Measurements from ENCODE around the gene KCTD15. TPM values are rescaled to one million over a fixed set of nuclear protein-coding genes. Genes with fewer than 3 reads are reported as not detected.

Gene KCTD15
- total and polyA plus RNA-seq, 9 donors = 12.6 to 45.7 (median 29.5) TPM

DNA sequence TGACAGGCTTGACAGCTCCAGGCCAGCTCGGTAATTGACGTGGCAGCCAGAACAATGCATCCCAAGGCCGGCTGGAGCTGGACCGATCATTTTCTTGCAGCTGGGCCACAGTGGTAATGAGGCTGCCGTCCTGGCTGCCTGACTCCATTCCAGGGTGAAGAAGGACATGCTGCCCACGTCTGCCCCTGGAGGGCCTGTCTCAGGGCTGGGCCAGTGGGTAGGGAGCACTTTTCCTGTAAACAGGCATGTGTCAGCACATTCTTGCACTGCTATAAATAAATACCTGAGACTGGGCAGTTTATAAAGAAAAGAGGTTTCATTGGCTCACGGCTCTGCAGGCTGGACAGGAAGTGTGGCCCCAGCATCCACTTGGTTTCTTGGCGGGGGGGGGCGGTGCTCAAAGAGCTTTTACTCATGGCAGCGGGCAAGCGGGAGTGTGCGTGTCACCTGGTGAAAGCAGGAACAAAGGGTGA lies 38.1 kb upstream of the KCTD15 start:
- H3K9me3 ChIP-seq = no peaks in the 10 kb centered on the region
- no peak overlapping the region for H3K4me3 ChIP-seq
- DNase-seq = no peak
- intact Hi-C loops (cut with DNase I) = no loop called here
- no peak overlapping the region for H3K27ac ChIP-seq
- no peaks in the 10 kb centered on the region for H3K27me3 ChIP-seq
- TF ChIP-seq, protein P1, sequence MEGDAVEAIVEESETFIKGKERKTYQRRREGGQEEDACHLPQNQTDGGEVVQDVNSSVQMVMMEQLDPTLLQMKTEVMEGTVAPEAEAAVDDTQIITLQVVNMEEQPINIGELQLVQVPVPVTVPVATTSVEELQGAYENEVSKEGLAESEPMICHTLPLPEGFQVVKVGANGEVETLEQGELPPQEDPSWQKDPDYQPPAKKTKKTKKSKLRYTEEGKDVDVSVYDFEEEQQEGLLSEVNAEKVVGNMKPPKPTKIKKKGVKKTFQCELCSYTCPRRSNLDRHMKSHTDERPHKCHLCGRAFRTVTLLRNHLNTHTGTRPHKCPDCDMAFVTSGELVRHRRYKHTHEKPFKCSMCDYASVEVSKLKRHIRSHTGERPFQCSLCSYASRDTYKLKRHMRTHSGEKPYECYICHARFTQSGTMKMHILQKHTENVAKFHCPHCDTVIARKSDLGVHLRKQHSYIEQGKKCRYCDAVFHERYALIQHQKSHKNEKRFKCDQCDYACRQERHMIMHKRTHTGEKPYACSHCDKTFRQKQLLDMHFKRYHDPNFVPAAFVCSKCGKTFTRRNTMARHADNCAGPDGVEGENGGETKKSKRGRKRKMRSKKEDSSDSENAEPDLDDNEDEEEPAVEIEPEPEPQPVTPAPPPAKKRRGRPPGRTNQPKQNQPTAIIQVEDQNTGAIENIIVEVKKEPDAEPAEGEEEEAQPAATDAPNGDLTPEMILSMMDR (IDR thresholded peaks at IDR 0.05) = no peak
- no peak for TF ChIP-seq POLR2A (IDR thresholded peaks at IDR 0.05)
- TF ChIP-seq EP300 (IDR thresholded peaks at IDR 0.05) = no peak
- H3K4me1 ChIP-seq (ENCODE audit: insufficient read depth) = no peaks in the 10 kb centered on the region
- H3K36me3 ChIP-seq = no peaks in the 10 kb centered on the region
- 43 to 61% (median 51%) methylated on average over 12 of the region's 12 CpGs for WGBS, 3 donors

GRCh38 chr19:33759356-33759755 lies 37.3 kb upstream of the KCTD15 start:
- H3K4me3 ChIP-seq = no peak overlapping the region
- H3K9me3 ChIP-seq = no peaks in the 10 kb centered on the region
- TF ChIP-seq POLR2A (IDR thresholded peaks at IDR 0.05) = no peak
- TF ChIP-seq, protein P1 (IDR thresholded peaks at IDR 0.05) = no peak
- no peak for TF ChIP-seq EP300 (IDR thresholded peaks at IDR 0.05)
- H3K36me3 ChIP-seq = no peaks in the 10 kb centered on the region
- intact Hi-C loops (cut with DNase I) = no loop called here
- no peak for DNase-seq
- WGBS, 3 donors = 91 to 92% (median 91%) methylated on average over 7 of the region's 7 CpGs
- no peak overlapping the region for H3K27ac ChIP-seq
- no peaks in the 10 kb centered on the region for H3K4me1 ChIP-seq (ENCODE audit: insufficient read depth)
- no peaks in the 10 kb centered on the region for H3K27me3 ChIP-seq

- 71 to 77% (median 73%) methylated on average over 11 of the region's 11 CpGs for WGBS, 3 donors
- no peak for TF ChIP-seq POLR2A (IDR thresholded peaks at IDR 0.05)
- TF ChIP-seq EP300 (IDR thresholded peaks at IDR 0.05) = no peak
- TF ChIP-seq, protein P1 (IDR thresholded peaks at IDR 0.05) = no peak
Measured at GRCh38 chr19:33763633-33764371, 32.9 kb upstream of the KCTD15 start.

GRCh38 chr19:33766623-33767022 lies 30.0 kb upstream of the KCTD15 start:
- Histone ChIP-seq H3K36me3 (no peaks in the 10 kb centered on the region), H3K4me1 (ENCODE audit: insufficient read depth) (no peaks in the 10 kb centered on the region), H3K27ac (no peak overlapping the region), H3K27me3 (no peaks in the 10 kb centered on the region), H3K4me3 (no peak overlapping the region), H3K9me3 (no peaks in the 10 kb centered on the region)
- intact Hi-C loops (cut with DNase I) = loop anchor here in 3 of 4 donors (5.0 to 10.0 kb wide), 3 partner anchors 182 to 622 kb away; no protein-coding TSS in a partner anchor
- no peak for DNase-seq
- 76 to 79% (median 79%) methylated on average over 13 of the region's 13 CpGs for WGBS, 3 donors
- TF ChIP-seq, protein P1 (IDR thresholded peaks at IDR 0.05) = no peak
- TF ChIP-seq EP300 (IDR thresholded peaks at IDR 0.05) = no peak
- no peak for TF ChIP-seq POLR2A (IDR thresholded peaks at IDR 0.05)

More at GRCh38 chr19:33763633-33764371, 32.9 kb upstream of the KCTD15 start:
- Histone ChIP-seq H3K9me3 (no peaks in the 10 kb centered on the region), H3K36me3 (no peaks in the 10 kb centered on the region), H3K4me1 (ENCODE audit: insufficient read depth) (no peaks in the 10 kb centered on the region), H3K27ac (no peak overlapping the region), H3K4me3 (no peak overlapping the region), H3K27me3 (no peaks in the 10 kb centered on the region)
- DNase-seq = no peak
- intact Hi-C loops (cut with DNase I) = loop anchor here in 2 of 4 donors (10.0 kb wide), 2 partner anchors 179 to 619 kb away; no protein-coding TSS in a partner anchor
